Forelimb muscle (tissue), 1 donor: ENCODE results near the gene EEF1G. TPM values are rescaled to one million over a fixed set of nuclear protein-coding genes. Genes with fewer than 3 reads are reported as not detected.
"Not testable (repeated sequence)": the region's sequence is repeated elsewhere in the genome, so short reads cannot be mapped to it uniquely, and the experiment has no call there.

Source experiments
- DNase-seq: peaks from one replicate; pipeline ENCODE4 v3.0.0-alpha.2; 2013; ENCODE audit warnings: low read depth
- polyA plus RNA-seq: library from polyadenylated mRNA; unstranded; fragments of 120-200 nt; gene quantifications from one replicate; pipeline ENCODE4 v1.2.1, GENCODE V29; 2013; ENCODE audit not compliant: insufficient read length

The EEF1G gene
- polyA plus RNA-seq, 1 donor = 3,650 TPM

DNA sequence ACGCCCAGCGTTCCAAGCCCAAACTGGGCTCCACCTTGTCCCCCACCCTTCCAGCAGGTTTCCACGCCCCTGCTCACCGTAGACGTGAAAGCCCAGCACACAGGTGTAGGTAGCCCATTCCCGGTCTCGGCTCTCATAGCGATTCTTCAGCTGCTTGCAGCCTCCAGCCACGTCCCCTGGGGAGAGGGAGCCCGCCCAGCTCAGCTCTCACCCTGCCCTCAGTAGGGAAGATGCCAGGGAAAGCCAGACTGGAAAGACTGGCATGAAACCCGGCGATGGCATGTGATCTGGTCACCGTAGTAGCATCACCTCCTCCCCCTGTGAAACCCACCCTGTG lies 29.3 kb upstream of the EEF1G start:
- no peak for DNase-seq

DNA sequence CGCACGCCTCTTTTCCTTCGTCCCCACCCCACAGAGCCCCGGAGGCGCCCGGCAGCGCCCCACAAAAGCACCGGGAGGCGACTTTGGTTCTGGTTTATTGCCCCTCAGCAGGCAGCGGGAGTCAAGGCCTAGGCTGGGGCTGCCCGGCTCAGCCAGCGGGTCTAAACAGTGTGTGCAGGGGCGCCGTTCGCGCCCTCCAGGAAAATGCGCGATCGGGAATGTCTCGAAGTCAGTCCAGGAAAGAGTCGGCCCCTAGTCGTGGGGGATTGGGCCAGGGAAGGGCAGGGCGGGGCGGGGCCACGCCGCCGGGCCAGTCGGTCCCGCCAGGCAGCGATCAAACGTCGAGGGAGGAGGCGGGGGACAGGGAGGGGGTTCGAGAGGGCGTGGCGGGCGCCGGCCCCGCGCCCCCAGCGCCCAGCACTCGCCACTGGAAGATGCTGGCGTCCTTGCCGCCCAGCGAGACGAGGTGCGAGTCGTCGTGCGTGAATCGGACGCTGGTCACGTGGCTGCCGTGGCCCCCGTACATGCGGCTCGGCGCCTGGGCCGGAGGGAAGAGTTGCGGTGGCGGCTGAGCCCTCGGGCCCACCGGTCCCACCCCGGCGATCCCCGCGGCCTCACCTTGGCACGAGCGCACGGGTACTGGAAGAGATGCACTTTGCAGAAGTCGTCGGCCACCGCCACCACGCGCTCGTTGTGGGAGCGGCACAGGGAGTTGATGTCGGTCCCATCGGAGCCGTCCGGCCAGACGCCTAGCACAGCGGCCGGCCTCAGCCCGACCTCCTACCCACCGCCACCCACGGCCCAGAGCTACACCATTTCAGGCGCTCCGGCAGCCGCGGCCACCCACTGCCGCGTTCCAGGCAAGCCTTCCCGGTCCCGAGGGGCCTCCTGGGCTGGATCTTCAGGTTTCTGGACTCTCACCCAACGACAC lies 28.7 kb upstream of the EEF1G start:
- no peak for DNase-seq

DNA sequence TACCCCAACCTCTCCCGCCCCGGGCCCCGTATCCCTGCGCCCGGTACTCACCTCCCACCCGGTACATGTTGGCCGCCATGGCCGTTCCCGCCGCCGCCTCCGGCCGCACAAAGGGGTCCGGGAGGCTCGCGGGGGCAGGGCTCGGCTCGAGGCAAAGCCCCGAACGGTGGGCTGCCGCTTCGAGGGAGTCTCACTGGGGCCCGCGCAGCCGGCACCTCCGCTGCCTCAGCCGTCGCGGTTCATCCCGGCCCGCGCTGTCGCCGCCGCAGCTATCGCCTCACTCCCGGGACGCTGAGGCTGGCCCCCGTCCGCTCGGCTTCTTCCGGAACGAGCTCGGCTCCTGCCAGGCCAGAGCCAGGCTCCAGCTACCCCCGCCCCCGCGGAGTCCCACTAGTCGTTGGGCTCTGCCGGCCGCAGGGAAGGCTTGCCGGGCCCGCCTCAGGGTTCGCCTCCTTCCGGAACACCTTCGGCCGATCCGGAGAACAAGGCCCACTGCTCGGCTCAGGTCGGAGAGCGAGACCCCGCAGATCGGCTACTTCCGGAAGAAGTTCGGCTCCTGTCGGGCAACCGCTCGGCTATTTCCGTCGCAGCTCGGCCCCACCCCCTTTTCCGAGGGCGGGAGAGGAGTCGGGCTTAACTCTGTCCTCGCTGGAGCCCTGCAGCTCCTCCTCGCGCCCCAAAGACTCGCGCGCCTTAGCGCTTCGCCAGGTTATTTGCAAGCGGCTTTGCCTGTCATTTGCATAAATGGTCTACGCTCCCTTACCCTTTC lies 27.9 kb upstream of the EEF1G start, which contains the start of gene MTA2:
TSS of gene MTA2 (minus strand) at position 494 of the 769 bp plus-strand sequence. CDS start at position 79, 415 bp downstream.
- peak; percentile 85 for DNase-seq

- no peak for DNase-seq
These were observed 27.4 kb upstream of the EEF1G start for GRCh38 chr11:62601122-62601371.

DNA sequence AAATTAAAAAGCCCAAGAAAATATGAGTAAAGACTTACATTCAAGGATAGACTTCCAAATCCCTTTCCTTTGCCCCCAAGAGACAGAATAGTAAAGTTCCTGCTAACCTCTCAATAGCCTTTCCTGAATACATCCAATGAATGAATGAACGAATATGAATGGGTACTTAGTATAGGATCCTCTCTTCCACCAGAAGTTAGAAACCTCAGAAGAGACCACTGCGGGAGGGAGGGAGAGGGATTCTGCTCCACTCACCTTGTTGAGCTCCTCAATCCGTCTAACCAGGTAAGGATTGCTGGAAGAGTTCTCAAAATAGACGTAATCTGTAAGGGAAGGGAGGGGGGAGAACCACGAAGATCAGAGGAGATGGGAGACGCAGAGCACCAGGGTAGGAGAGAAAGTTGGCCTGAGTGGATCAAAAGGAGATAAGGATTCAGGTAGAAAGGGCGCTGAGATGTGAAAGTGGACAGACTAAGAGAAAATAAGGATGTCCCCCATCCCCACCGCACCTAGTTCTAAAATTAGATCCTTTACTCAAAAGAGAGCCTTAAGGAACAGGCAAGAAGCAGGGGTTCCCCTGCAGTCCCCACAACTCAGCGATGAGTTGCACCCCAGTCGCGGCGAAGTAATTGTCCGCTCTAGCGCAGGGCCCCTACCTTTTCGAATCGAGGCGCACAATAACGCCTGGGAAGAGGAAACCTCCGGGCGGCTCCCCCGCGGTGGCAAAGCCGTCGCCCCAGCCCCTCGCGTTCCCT lies 26.9 kb upstream of the EEF1G start:
- no peak for DNase-seq

DNA sequence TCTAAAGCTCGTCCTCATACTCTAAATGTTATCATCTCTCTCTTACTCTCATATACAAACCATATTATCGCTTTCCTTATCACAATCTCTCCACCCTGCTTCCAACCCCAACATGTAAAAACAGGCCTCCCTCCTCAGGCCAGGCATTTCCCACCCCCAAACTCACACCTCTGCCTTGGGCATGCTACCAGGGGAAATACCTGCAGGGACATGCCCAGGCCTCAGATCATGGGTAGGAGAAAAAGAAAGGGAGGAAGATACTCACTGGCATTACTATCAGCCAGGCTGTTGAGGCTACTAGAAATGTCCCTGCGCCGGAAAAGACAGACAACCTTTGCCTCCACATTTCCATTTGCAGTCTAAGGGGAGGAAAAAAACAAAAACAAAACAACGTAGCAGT lies 26.2 kb upstream of the EEF1G start:
- no peak for DNase-seq

- peak; percentile 94 for DNase-seq
These were observed 25.5 kb upstream of the EEF1G start for GRCh38 chr11:62599069-62599696.

GRCh38 chr11:62595124-62595523 lies 21.4 kb upstream of the EEF1G start:
- no peak for DNase-seq

- DNase-seq = no peak
These were observed 19.8 kb upstream of the EEF1G start for GRCh38 chr11:62593434-62594044.

- DNase-seq = no peak
These were observed 19.3 kb upstream of the EEF1G start for GRCh38 chr11:62592989-62593421.

GRCh38 chr11:62592146-62592815 lies 18.6 kb upstream of the EEF1G start:
- no peak for DNase-seq

GRCh38 chr11:62591448-62592145 lies 17.9 kb upstream of the EEF1G start, which contains the start of gene TUT1:
Gene TUT1, minus strand, starts transcription at chr11:62591523. Its CDS starts 38 bp downstream, at chr11:62591485.
- DNase-seq = peak; percentile 98

- no peak for DNase-seq
These were observed 15.4 kb upstream of the EEF1G start for GRCh38 chr11:62588966-62589637.

- not testable (repeated sequence) for DNase-seq
These were observed 11.7 kb upstream of the EEF1G start for GRCh38 chr11:62585356-62585755.

GRCh38 chr11:62581735-62582134 lies 8.0 kb upstream of the EEF1G start:
- not testable (repeated sequence) for DNase-seq

- DNase-seq = no peak
These were observed 7.4 kb upstream of the EEF1G start for GRCh38 chr11:62580959-62581715.

- DNase-seq = no peak
These were observed 5.6 kb upstream of the EEF1G start for GRCh38 chr11:62579252-62579651.

- DNase-seq = no peak
These were observed 4.8 kb upstream of the EEF1G start for GRCh38 chr11:62578541-62578940.
